B cell (primary cell): ENCODE measurements around the gene NYAP1.

Experiments
- EZH2 ChIP-seq: IDR thresholded peaks from 2 replicates; pipeline ENCODE4 v1.6.1; 2012; ENCODE audit warnings: borderline replicate concordance, low read depth, mild to moderate bottlenecking, moderate library complexity, low read length; ENCODE audit not compliant: insufficient read depth, poor library complexity, severe bottlenecking
- TF ChIP-seq, protein P1 (sequence below): fragments of 200-600 bp; IDR thresholded peaks from one replicate; pipeline ENCODE4 v1.8.0; 2022; ENCODE audit warnings: antibody characterized with exemption, mild to moderate bottlenecking

DNA sequence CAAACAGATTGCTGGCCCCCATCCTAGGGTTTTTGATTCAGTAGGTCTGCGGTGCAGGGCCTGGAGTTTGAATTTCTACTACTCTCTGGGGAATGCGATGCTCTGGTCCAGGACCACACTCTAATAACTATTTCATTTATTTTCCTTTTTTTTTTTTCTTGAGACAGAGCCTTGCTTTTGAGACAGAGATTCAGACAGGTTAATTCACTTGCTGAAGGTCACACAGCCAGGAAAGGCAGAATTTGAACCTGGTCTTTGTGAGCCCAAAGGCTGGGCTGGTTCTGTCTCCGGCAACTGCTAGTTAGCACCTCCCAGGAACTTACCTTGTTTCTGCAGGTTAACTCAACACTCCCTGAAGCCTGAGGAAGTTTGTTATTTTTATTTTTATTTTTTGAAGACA, 31.2 kb upstream of the NYAP1 start:
- no peak for TF ChIP-seq EZH2
- TF ChIP-seq, protein P1, sequence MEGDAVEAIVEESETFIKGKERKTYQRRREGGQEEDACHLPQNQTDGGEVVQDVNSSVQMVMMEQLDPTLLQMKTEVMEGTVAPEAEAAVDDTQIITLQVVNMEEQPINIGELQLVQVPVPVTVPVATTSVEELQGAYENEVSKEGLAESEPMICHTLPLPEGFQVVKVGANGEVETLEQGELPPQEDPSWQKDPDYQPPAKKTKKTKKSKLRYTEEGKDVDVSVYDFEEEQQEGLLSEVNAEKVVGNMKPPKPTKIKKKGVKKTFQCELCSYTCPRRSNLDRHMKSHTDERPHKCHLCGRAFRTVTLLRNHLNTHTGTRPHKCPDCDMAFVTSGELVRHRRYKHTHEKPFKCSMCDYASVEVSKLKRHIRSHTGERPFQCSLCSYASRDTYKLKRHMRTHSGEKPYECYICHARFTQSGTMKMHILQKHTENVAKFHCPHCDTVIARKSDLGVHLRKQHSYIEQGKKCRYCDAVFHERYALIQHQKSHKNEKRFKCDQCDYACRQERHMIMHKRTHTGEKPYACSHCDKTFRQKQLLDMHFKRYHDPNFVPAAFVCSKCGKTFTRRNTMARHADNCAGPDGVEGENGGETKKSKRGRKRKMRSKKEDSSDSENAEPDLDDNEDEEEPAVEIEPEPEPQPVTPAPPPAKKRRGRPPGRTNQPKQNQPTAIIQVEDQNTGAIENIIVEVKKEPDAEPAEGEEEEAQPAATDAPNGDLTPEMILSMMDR = no peak
